MM.1S (cell line): ENCODE data around the gene TNIP1.

Source experiments
- CTCF ChIP-seq: fragments of 300-600 bp; sonication (generic); IDR thresholded peaks from 2 replicates; pipeline ENCODE4 v1.5.1; 2016; ENCODE audit warnings: antibody characterized with exemption, low read length, mixed read lengths
- EZH2 ChIP-seq: fragments of 300-600 bp; sonication (generic); optimal IDR thresholded peaks from 2 replicates; pipeline ENCODE3; 2017; ENCODE audit warnings: low read depth, mild to moderate bottlenecking, antibody characterized with exemption, low read length, mixed read lengths

- no peak for TF ChIP-seq CTCF
- no peak for TF ChIP-seq EZH2
These were observed 17.9 kb upstream of the TNIP1 start for GRCh38 chr5:151098768-151099121.
